Mesenchymal stem cell (in vitro differentiated cells and primary cell): ENCODE data around the gene EFR3B.
"Not testable (repeated sequence)": the region's sequence is repeated elsewhere in the genome, so short reads cannot be mapped to it uniquely, and the experiment has no call there.

Experiments used
- DNase-seq: peaks from one replicate; pipeline ENCODE4 v3.0.0-alpha.2; 2013
- H2AFZ ChIP-seq: one replicate; pipeline ENCODE4 v1.6.1; 2013; ENCODE audit warnings: low read depth, mild to moderate bottlenecking, control low read depth, inconsistent platforms, low read length, moderate library complexity
- H2AK5ac ChIP-seq: 2 replicates; pipeline ENCODE4 v1.6.1; 2013; ENCODE audit warnings: low read length, moderate library complexity, mild to moderate bottlenecking, inconsistent platforms; ENCODE audit not compliant: severe bottlenecking
- H2BK120ac ChIP-seq: one replicate; pipeline ENCODE4 v1.6.1; 2013; ENCODE audit warnings: low read depth, mild to moderate bottlenecking, inconsistent platforms, low read length, moderate library complexity
- H2BK12ac ChIP-seq, 2 experiments: one replicate each; pipeline ENCODE4 v1.6.1; 2013; ENCODE audit warnings: inconsistent platforms in 2 of 2, low read length in 2 of 2, mild to moderate bottlenecking in 2 of 2, moderate library complexity in 2 of 2, control low read depth in 1 of 2
- H2BK15ac ChIP-seq: one replicate; pipeline ENCODE4 v1.6.1; 2013; ENCODE audit warnings: mild to moderate bottlenecking, low read depth, inconsistent platforms; ENCODE audit not compliant: poor library complexity, severe bottlenecking
- H2BK5ac ChIP-seq: 2 replicates; pipeline ENCODE4 v1.6.1; 2013; ENCODE audit warnings: low read depth, mild to moderate bottlenecking, low read length, control low read depth, inconsistent platforms; ENCODE audit not compliant: poor library complexity, severe bottlenecking
- H3K14ac ChIP-seq, 2 experiments: one replicate each; pipeline ENCODE4 v1.6.1; 2013; ENCODE audit warnings: inconsistent platforms in 2 of 2, low read length in 2 of 2, control low read depth in 1 of 2, mild to moderate bottlenecking in 1 of 2, moderate library complexity in 1 of 2
- H3K18ac ChIP-seq, 2 experiments: one replicate each; pipeline ENCODE4 v1.6.1; 2013; ENCODE audit warnings: inconsistent platforms in 2 of 2, low read length in 2 of 2, control low read depth in 1 of 2, low read depth in 1 of 2, mild to moderate bottlenecking in 1 of 2
- H3K23ac ChIP-seq, 2 experiments: one replicate each; pipeline ENCODE4 v1.6.1; 2013; ENCODE audit warnings: inconsistent platforms in 2 of 2, low read length in 2 of 2, mild to moderate bottlenecking in 2 of 2, moderate library complexity in 2 of 2, control low read depth in 1 of 2
- H3K27ac ChIP-seq: 2 replicates; pipeline ENCODE4 v1.5.1; 2013; ENCODE audit warnings: mild to moderate bottlenecking, moderate library complexity, low read length, control low read depth, inconsistent platforms; ENCODE audit not compliant: poor library complexity, severe bottlenecking
- H3K27me3 ChIP-seq, 2 experiments: 2 replicates each; pipeline versions ENCODE4 v1.6.1 to v1.7.0; 2013; ENCODE audit warnings: low read length in 2 of 2, mild to moderate bottlenecking in 2 of 2, moderate library complexity in 2 of 2, control low read depth in 1 of 2, inconsistent platforms in 1 of 2; ENCODE audit not compliant: control insufficient read depth in 1 of 2, insufficient read depth in 1 of 2
- H3K36me3 ChIP-seq, 2 experiments: 2 replicates each; pipeline versions ENCODE4 v1.6.1 to v1.7.0; 2013; ENCODE audit warnings: low read length in 2 of 2, control low read depth in 1 of 2, inconsistent platforms in 1 of 2, low read depth in 1 of 2, mild to moderate bottlenecking in 1 of 2; ENCODE audit not compliant: insufficient read depth in 2 of 2, control insufficient read depth in 1 of 2
- H3K4ac ChIP-seq, 2 experiments: one replicate each; pipeline ENCODE4 v1.6.1; 2013; ENCODE audit warnings: inconsistent platforms in 2 of 2, low read length in 2 of 2, mild to moderate bottlenecking in 2 of 2, moderate library complexity in 2 of 2, control low read depth in 1 of 2, low read depth in 1 of 2
- H3K4me1 ChIP-seq: 2 replicates; pipeline ENCODE4 v1.6.1; 2013; ENCODE audit warnings: low read depth, low read length, control low read depth; ENCODE audit not compliant: control insufficient read depth, insufficient read depth
- H3K4me2 ChIP-seq: 2 replicates; pipeline ENCODE4 v1.6.1; 2013; ENCODE audit warnings: low read length, mild to moderate bottlenecking, inconsistent platforms; ENCODE audit not compliant: poor library complexity, severe bottlenecking
- H3K4me3 ChIP-seq, 2 experiments: 2 replicates each; pipeline versions ENCODE4 v1.5.1 to v1.7.0; 2013; ENCODE audit warnings: low read length in 2 of 2, mild to moderate bottlenecking in 2 of 2, control low read depth in 1 of 2, low read depth in 1 of 2; ENCODE audit not compliant: insufficient read depth in 1 of 2
- H3K79me1 ChIP-seq: replicated peaks from 2 replicates; pipeline ENCODE4 v1.6.1; 2013; ENCODE audit warnings: mild to moderate bottlenecking, control low read depth, low read length, inconsistent platforms; ENCODE audit not compliant: poor library complexity, severe bottlenecking
- H3K9ac ChIP-seq: 2 replicates; pipeline ENCODE4 v1.7.0; 2013; ENCODE audit warnings: mild to moderate bottlenecking, low read length, moderate library complexity
- H3K9me3 ChIP-seq: 2 replicates; pipeline ENCODE4 v1.7.0; 2013; ENCODE audit warnings: mild to moderate bottlenecking, low read length; ENCODE audit not compliant: control insufficient read depth
- H4K8ac ChIP-seq: one replicate; pipeline ENCODE4 v1.6.1; 2013; ENCODE audit warnings: inconsistent platforms, mild to moderate bottlenecking, low read length, moderate library complexity
- H4K91ac ChIP-seq: one replicate; pipeline ENCODE4 v1.6.1; 2013; ENCODE audit warnings: mild to moderate bottlenecking, low read length, inconsistent platforms
- WGBS: methylation state at CpG from one replicate; pipeline ENCODE4 v1.1.7; 2013; ENCODE audit warnings: mixed read lengths; 5-methylcytosine and 5-hydroxymethylcytosine counted together

Gene EFR3B

DNA sequence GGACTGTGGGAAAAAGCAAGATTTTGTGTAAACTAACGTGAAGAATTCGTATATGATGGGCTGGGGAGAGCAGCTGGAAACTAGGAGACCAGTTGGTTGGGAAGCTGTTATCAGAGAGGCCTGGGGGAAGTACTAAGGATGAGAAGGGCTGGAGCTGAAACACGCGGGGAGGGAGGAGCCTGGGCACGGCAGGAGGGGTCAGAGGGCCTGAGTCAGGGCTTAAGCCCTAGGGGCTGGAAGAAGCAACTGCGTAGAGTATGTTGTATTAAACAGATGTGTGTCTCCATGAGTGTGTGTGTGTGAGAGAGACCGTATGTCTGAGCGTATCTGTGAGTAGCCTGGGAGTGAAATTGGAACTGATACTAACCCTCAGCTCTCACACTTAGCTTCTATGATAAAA is 118.1 kb downstream of the EFR3B start:
- Histone ChIP-seq H2AFZ (no peak overlapping the region), H2AK5ac (no peak overlapping the region), H3K9me3 (no peaks in the 10 kb centered on the region), H4K91ac (no peak overlapping the region), H3K79me1 (no peaks in the 10 kb centered on the region), H2BK120ac (no peak overlapping the region), H3K4me1 (no peaks in the 10 kb centered on the region), H3K14ac (no peak overlapping the region), H2BK5ac (no peak overlapping the region), H3K36me3 (no peaks in the 10 kb centered on the region), H3K18ac (no peak overlapping the region), H3K27me3 (peaks cover 27 to 36% of the 10 kb centered on the region in 2 experiments), H4K8ac (no peak overlapping the region), H3K4me2 (no peak overlapping the region), H3K9ac (no peak overlapping the region), H3K27ac (no peak overlapping the region), H3K23ac (no peak overlapping the region), H3K4ac (no peak overlapping the region), H2BK12ac (no peak overlapping the region), H2BK15ac (no peak overlapping the region), H3K4me3 (no peak overlapping the region)
- WGBS, result 37% methylated on average over 5 of the region's 8 CpGs
- peak; percentile 48 for DNase-seq

- no peak for DNase-seq
- no peak overlapping the region for H2BK5ac ChIP-seq
- 97% methylated on average over 10 of the region's 10 CpGs for WGBS
Observed at GRCh38 chr2:25160376-25160775, 118.5 kb downstream of the EFR3B start.

DNA sequence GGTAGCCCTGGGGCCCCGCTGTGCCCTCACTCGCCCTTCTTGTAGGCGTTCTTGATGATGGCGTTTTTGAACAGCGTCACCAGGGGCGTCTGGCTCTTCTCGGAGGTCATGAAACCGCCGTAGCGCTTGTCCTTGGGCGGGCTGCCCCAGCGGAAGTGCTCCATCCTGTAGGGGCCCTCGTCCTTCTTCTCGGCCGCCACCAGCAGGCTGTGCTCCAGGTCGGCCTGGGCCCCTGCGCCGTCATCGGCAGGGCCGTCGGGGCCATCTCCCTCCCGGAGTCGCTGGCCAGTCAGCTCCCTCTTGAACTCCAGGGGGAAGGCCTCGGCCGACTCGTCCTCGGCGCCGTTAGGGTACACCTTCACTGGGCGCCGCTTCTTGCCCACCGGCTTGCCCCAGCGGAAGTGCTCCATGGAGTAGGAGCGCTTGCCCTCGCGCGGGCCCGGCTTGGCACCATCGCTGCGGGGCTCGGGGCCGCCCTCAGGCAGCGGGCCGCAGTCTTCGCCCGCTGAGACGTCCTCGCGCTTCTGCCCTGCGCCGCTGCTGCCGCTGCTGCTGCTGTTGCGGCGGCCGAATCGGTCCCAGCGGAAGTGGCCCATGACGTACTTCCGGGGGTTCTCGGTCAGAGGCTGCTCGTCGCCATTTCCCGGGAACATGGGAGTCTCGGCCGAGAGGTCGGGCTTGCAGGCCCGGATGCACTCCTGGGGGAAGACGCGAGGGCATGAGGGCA is 119.3 kb downstream of the EFR3B start:
- Histone ChIP-seq H2AFZ (no peak overlapping the region), H3K79me1 (no peaks in the 10 kb centered on the region), H3K4ac (no peak overlapping the region), H2BK15ac (no peak overlapping the region), H4K8ac (no peak overlapping the region), H3K36me3 (no peaks in the 10 kb centered on the region), H3K9me3 (no peaks in the 10 kb centered on the region), H3K27me3 (peaks cover 40 to 45% of the 10 kb centered on the region in 2 experiments), H2AK5ac (no peak overlapping the region), H3K9ac (no peak overlapping the region), H2BK120ac (no peak overlapping the region), H3K27ac (no peak overlapping the region), H3K23ac (no peak overlapping the region), H4K91ac (no peak overlapping the region), H2BK5ac (no peak overlapping the region), H3K4me2 (no peak overlapping the region), H3K18ac (no peak overlapping the region), H3K4me1 (no peaks in the 10 kb centered on the region), H3K4me3 (peak overlapping the region in 1 of 2 experiments; percentile 58), H2BK12ac (no peak overlapping the region), H3K14ac (no peak overlapping the region)
- no peak for DNase-seq
- WGBS, result 82% methylated on average over 69 of the region's 69 CpGs

More at GRCh38 chr2:25160376-25160775, 118.5 kb downstream of the EFR3B start:
- no peak overlapping the region for H2BK12ac ChIP-seq
- no peak overlapping the region for H2AFZ ChIP-seq
- H3K18ac ChIP-seq, result no peak overlapping the region
- no peaks in the 10 kb centered on the region for H3K36me3 ChIP-seq
- H3K4me2 ChIP-seq, result no peak overlapping the region
- H3K27me3 ChIP-seq, result peaks cover 32 to 36% of the 10 kb centered on the region in 2 experiments
- H4K8ac ChIP-seq, result no peak overlapping the region
- H3K23ac ChIP-seq, result no peak overlapping the region
- H2BK120ac ChIP-seq, result no peak overlapping the region
- no peak overlapping the region for H3K14ac ChIP-seq
- no peak overlapping the region for H2AK5ac ChIP-seq
- no peaks in the 10 kb centered on the region for H3K9me3 ChIP-seq
- H3K27ac ChIP-seq, result no peak overlapping the region
- H3K79me1 ChIP-seq, result no peaks in the 10 kb centered on the region
- H2BK15ac ChIP-seq, result no peak overlapping the region
- H4K91ac ChIP-seq, result no peak overlapping the region
- no peak overlapping the region for H3K9ac ChIP-seq
- H3K4me3 ChIP-seq, result no peak overlapping the region
- H3K4ac ChIP-seq, result no peak overlapping the region
- no peaks in the 10 kb centered on the region for H3K4me1 ChIP-seq

- not testable (repeated sequence) for H3K18ac ChIP-seq, H3K36me3 ChIP-seq, H2BK5ac ChIP-seq, H2BK15ac ChIP-seq, H3K4me2 ChIP-seq, H3K14ac ChIP-seq, DNase-seq, H3K23ac ChIP-seq, H3K4ac ChIP-seq, H3K79me1 ChIP-seq, H2AFZ ChIP-seq, H4K91ac ChIP-seq, H2AK5ac ChIP-seq, H3K27ac ChIP-seq, H2BK12ac ChIP-seq, H2BK120ac ChIP-seq, H3K9me3 ChIP-seq, H3K4me3 ChIP-seq, H4K8ac ChIP-seq, H3K9ac ChIP-seq, H3K4me1 ChIP-seq
- 96% methylated on average over 3 of the region's 7 CpGs for WGBS
- H3K27me3 ChIP-seq, result peaks cover 49 to 50% of the 10 kb centered on the region in 2 experiments
Observed at GRCh38 chr2:25162061-25162460, 120.2 kb downstream of the EFR3B start.
